Upper lobe of right lung (tissue), 1 donor: Measurements from ENCODE around the gene PDCD7. TPM values are rescaled to one million over a fixed set of nuclear protein-coding genes. Genes with fewer than 3 reads are reported as not detected.
A peak's percentile ranks its signal among the peaks of the same experiment; 100 is the strongest.

Experiments
- ATAC-seq: fragments of 200-7000 bp; cut with Tn5 transposase; one replicate; pipeline ENCODE4 v1.9.1; 2020; ENCODE audit warnings: mild to moderate bottlenecking, moderate library complexity
- DNase-seq: peaks from one replicate; pipeline ENCODE4 v3.0.0-alpha.2; 2020
- H3K27ac ChIP-seq: fragments of 200-600 bp; one replicate; pipeline ENCODE4 v1.8.0; 2022
- H3K27me3 ChIP-seq: fragments of 200-600 bp; one replicate; pipeline ENCODE4 v1.8.0; 2022; ENCODE audit warnings: mild to moderate bottlenecking
- H3K36me3 ChIP-seq: fragments of 200-600 bp; one replicate; pipeline ENCODE4 v1.8.0; 2022
- H3K4me1 ChIP-seq: fragments of 200-600 bp; one replicate; pipeline ENCODE4 v1.8.0; 2022
- H3K4me3 ChIP-seq: fragments of 200-600 bp; one replicate; pipeline ENCODE4 v1.8.0; 2022; ENCODE audit warnings: mild to moderate bottlenecking
- H3K9me3 ChIP-seq: fragments of 200-600 bp; one replicate; pipeline ENCODE4 v1.8.0; 2022
- CTCF ChIP-seq: fragments of 200-600 bp; IDR thresholded peaks from one replicate; pipeline ENCODE4 v1.8.0; 2022; ENCODE audit warnings: antibody characterized with exemption
- intact Hi-C: fragments of 100-400 bp; cut with DNase I; formaldehyde crosslinking; loops from one replicate; pipeline ENCODE4 v1.11.0; 2022
- total RNA-seq: library from RNA; stranded (reverse); fragmentation: NEBNext Ultra II Directional; extraction: Animal tissue kit (Norgen Biotek cat#: 25700); gene quantifications from one replicate; pipeline ENCODE4 v1.2.1, GENCODE V29; 2021
- donor health status: DM: no; HTN: yes; CAD: no; lungs with severe emphysema.

The PDCD7 gene
- total RNA-seq, 1 donor from 2014 or later = 29.4 TPM

- no peak for DNase-seq
- no peak overlapping the region for H3K4me3 ChIP-seq
Measured at GRCh38 chr15:65134538-65134937, 930 bp upstream of the PDCD7 start.

GRCh38 chr15:65132878-65133547 is 595 bp downstream of the PDCD7 start:
- intact Hi-C loops = no loop called here
- H3K9me3 ChIP-seq = no peaks in the 10 kb centered on the region
- H3K27me3 ChIP-seq = no peaks in the 10 kb centered on the region
- H3K27ac ChIP-seq = peak overlapping the region; percentile 85
- H3K36me3 ChIP-seq = peaks cover 26% of the 10 kb centered on the region
- DNase-seq (peak; percentile 85), ATAC-seq (peak; percentile 87)
- peaks cover 18% of the 10 kb centered on the region for H3K4me1 ChIP-seq
- no peak for TF ChIP-seq CTCF
- H3K4me3 ChIP-seq = peak overlapping the region; percentile 78

More at GRCh38 chr15:65134538-65134937, 930 bp upstream of the PDCD7 start:
- Histone ChIP-seq H3K4me1 (peaks cover 18% of the 10 kb centered on the region), H3K36me3 (peaks cover 11% of the 10 kb centered on the region), H3K9me3 (no peaks in the 10 kb centered on the region), H3K27me3 (no peaks in the 10 kb centered on the region), H3K27ac (no peak overlapping the region)
- intact Hi-C loops = no loop called here
- no peak for ATAC-seq
- no peak for TF ChIP-seq CTCF

- intact Hi-C loops = no loop called here
- DNase-seq = no peak
Measured at GRCh38 chr15:65130941-65131340, 2.7 kb downstream of the PDCD7 start.

GRCh38 chr15:65115542-65115941 is 18.1 kb downstream of the PDCD7 start:
- H3K9me3 ChIP-seq = no peaks in the 10 kb centered on the region
- ATAC-seq (no peak), DNase-seq (no peak)
- no peak overlapping the region for H3K4me3 ChIP-seq
- H3K27me3 ChIP-seq = no peaks in the 10 kb centered on the region
- no peaks in the 10 kb centered on the region for H3K4me1 ChIP-seq
- TF ChIP-seq CTCF = no peak
- peaks cover 84% of the 10 kb centered on the region for H3K36me3 ChIP-seq
- intact Hi-C loops = no loop called here
- H3K27ac ChIP-seq = no peak overlapping the region

More at GRCh38 chr15:65130941-65131340, 2.7 kb downstream of the PDCD7 start:
- Histone ChIP-seq H3K36me3 (peaks cover 45% of the 10 kb centered on the region), H3K9me3 (no peaks in the 10 kb centered on the region), H3K27ac (no peak overlapping the region), H3K4me3 (no peak overlapping the region), H3K27me3 (no peaks in the 10 kb centered on the region), H3K4me1 (peaks cover 18% of the 10 kb centered on the region)
- no peak for ATAC-seq
- TF ChIP-seq CTCF = no peak

GRCh38 chr15:65115086-65115485 is 18.5 kb downstream of the PDCD7 start, which contains the start of gene UBAP1L:
TSS of gene UBAP1L (minus strand) at chr15:65115200. CDS start at chr15:65106215, 8,985 bp downstream.
- ATAC-seq (no peak), DNase-seq (no peak)
- Histone ChIP-seq H3K27me3 (no peaks in the 10 kb centered on the region), H3K27ac (no peak within 1 kb of the TSS), H3K4me1 (no peaks in the 10 kb centered on the region), H3K36me3 (peaks cover 84% of the 10 kb centered on the region), H3K4me3 (no peak within 1 kb of the TSS), H3K9me3 (no peaks in the 10 kb centered on the region)
- no peak for TF ChIP-seq CTCF
- intact Hi-C loops = no loop called here
